K562 (cell line): ENCODE measurements around the gene BLTP3A. TPM values are rescaled to one million over a fixed set of nuclear protein-coding genes. Genes with fewer than 3 reads are reported as not detected.
A peak's percentile ranks its signal among the peaks of the same experiment; 100 is the strongest.

Experiments
- ADNP ChIP-seq: fragments of 200-800 bp; sonication (Bioruptor generic); IDR thresholded peaks from 2 replicates; pipeline ENCODE4 v1.6.1; 2016; ENCODE audit warnings: missing genetic modification characterization, missing compliant biosample characterization
- CEBPB ChIP-seq: fragments of 450-650 bp; IDR thresholded peaks from 2 replicates; pipeline ENCODE4 v1.6.1; 2016; ENCODE audit warnings: missing genetic modification characterization, missing compliant biosample characterization
- GABPA ChIP-seq: fragments of 200-800 bp; sonication (Bioruptor generic); conservative IDR thresholded peaks from 2 replicates; pipeline ENCODE4 v1.6.1; 2016; ENCODE audit warnings: low read depth, missing genetic modification characterization, missing compliant biosample characterization
- HDGF ChIP-seq: fragments of 450-650 bp; IDR thresholded peaks from 2 replicates; pipeline ENCODE4 v1.6.1; 2016
- HINFP ChIP-seq: fragments of 450-650 bp; conservative IDR thresholded peaks from 2 replicates; pipeline ENCODE4 v1.6.1; 2016; ENCODE audit warnings: missing genetic modification characterization, low read depth, mild to moderate bottlenecking, control low read depth, missing compliant biosample characterization
- NR1H2 ChIP-seq: sonication (generic); formaldehyde crosslinking; IDR thresholded peaks from 2 replicates; pipeline ENCODE4 v1.4.0; 2020; ENCODE audit warnings: mild to moderate bottlenecking, missing genetic modification reagents
- PCBP1 ChIP-seq: fragments of 200-400 bp; formaldehyde crosslinking; IDR thresholded peaks from 2 replicates; pipeline ENCODE4 v1.6.1; 2018; ENCODE audit warnings: mild to moderate bottlenecking, low read depth, low read length; ENCODE audit not compliant: poor library complexity, severe bottlenecking
- RBM14 ChIP-seq: fragments of 200-400 bp; formaldehyde crosslinking; IDR thresholded peaks from 2 replicates; pipeline ENCODE4 v1.6.1; 2018; ENCODE audit warnings: low read depth, mild to moderate bottlenecking, low read length, moderate library complexity, borderline replicate concordance; ENCODE audit not compliant: insufficient read depth
- SIN3A ChIP-seq, 2 experiments: fragments of 150-350 bp in 1 of 2; IDR thresholded peaks; 2 replicates each; pipeline ENCODE4 v1.6.1; 2011 to 2016; ENCODE audit warnings: borderline replicate concordance in 2 of 2, low read depth in 2 of 2, low read length in 2 of 2, mild to moderate bottlenecking in 2 of 2, moderate library complexity in 2 of 2; ENCODE audit not compliant: control insufficient read depth in 1 of 2
- SRF ChIP-seq, 2 experiments: fragments of 250-450, 450-650 bp in 1 of 2; sonication (Bioruptor Pico) in 1 of 2; sonication (generic) in 1 of 2; formaldehyde crosslinking; IDR thresholded peaks; 2 replicates each; pipeline versions ENCODE4 v1.5.0 to v1.5.1; 2020 to 2022; ENCODE audit warnings: mild to moderate bottlenecking in 1 of 2, missing genetic modification reagents in 1 of 2
- TBP ChIP-seq: optimal IDR thresholded peaks from 2 replicates; pipeline ENCODE3; 2011; ENCODE audit warnings: low read depth, low read length, improper control_type of control experiment
- ZBTB7A ChIP-seq: IDR thresholded peaks from 2 replicates; pipeline ENCODE4 v1.6.1; 2011; ENCODE audit warnings: low read depth, mild to moderate bottlenecking, low read length, moderate library complexity, borderline replicate concordance; ENCODE audit not compliant: control insufficient read depth
- ZNF12 ChIP-seq: sonication (generic); formaldehyde crosslinking; IDR thresholded peaks from 2 replicates; pipeline ENCODE4 v1.4.0; 2020; ENCODE audit warnings: mild to moderate bottlenecking, missing genetic modification reagents
- ZNF143 ChIP-seq: sonication (generic); formaldehyde crosslinking; IDR thresholded peaks from 2 replicates; pipeline ENCODE4 v1.9.0; 2022; ENCODE audit warnings: mild to moderate bottlenecking, missing genetic modification reagents
- ZNF23 ChIP-seq: fragments of 250-450 bp; sonication (Bioruptor Pico); IDR thresholded peaks from 2 replicates; pipeline ENCODE4 v1.4.0; 2020; ENCODE audit warnings: mild to moderate bottlenecking
- ZNF232 ChIP-seq: sonication (generic); formaldehyde crosslinking; IDR thresholded peaks from 2 replicates; pipeline ENCODE4 v1.8.0; 2022; ENCODE audit warnings: mild to moderate bottlenecking, missing genetic modification reagents
- ZNF41 ChIP-seq: fragments of 250-450 bp; sonication (Bioruptor Pico); conservative IDR thresholded peaks from 2 replicates; pipeline ENCODE4 v1.4.0; 2020; ENCODE audit warnings: mild to moderate bottlenecking
- ZNF639 ChIP-seq, 2 experiments: fragments of 200-800 bp in 1 of 2; sonication (Bioruptor generic) in 1 of 2; sonication (generic) in 1 of 2; formaldehyde crosslinking in 1 of 2; IDR thresholded peaks in 1 of 2; conservative IDR thresholded peaks in 1 of 2; 2 replicates each; pipeline versions ENCODE4 v1.5.0 to v1.6.1; 2016 to 2020; ENCODE audit warnings: missing compliant biosample characterization in 1 of 2, missing genetic modification characterization in 1 of 2, missing genetic modification reagents in 1 of 2
- polyA plus RNA-seq, 8 experiments: library from polyadenylated mRNA; depleted of rRNA in 4 of 8; stranded (reverse) in 5 of 8; unstranded in 3 of 8; fragments of >200 nt; fragmentation: Nextera tagmentation in 2 of 8; fragmentation: Illumina TruSeq in 1 of 8; extraction: Ambion mirVana in 2 of 8; extraction: Trizol in 1 of 8; gene quantifications; 2 replicates each; pipeline versions ENCODE4 v1.2.1 to v1.2.3, GENCODE V29; 2011 to 2014; ENCODE audit warnings: inconsistent platforms in 1 of 8, missing spikeins in 1 of 8
- total RNA-seq, 7 experiments: library from RNA; depleted of rRNA in 6 of 7; stranded (reverse); fragments of >200 nt in 6 of 7; fragmentation: Illumina TruSeq in 2 of 7; extraction: Trizol in 2 of 7; gene quantifications; 2 replicates each; pipeline versions ENCODE4 v1.2.1 to v1.2.3, GENCODE V29; 2011 to 2021; ENCODE audit warnings: low replicate concordance in 1 of 7
- TF ChIP-seq, protein P1 (sequence below), 3 experiments: IDR thresholded peaks in 2 of 3; conservative IDR thresholded peaks in 1 of 3; 2 replicates each; pipeline ENCODE4 v1.5.1; 2011 to 2012; ENCODE audit warnings: low read length in 3 of 3, mild to moderate bottlenecking in 3 of 3, control low read depth in 2 of 3, improper control_type of control experiment in 1 of 3, inconsistent platforms in 1 of 3, low read depth in 1 of 3, mixed read lengths in 1 of 3, moderate library complexity in 1 of 3; ENCODE audit not compliant: insufficient read depth in 2 of 3
- TF ChIP-seq, protein P2 (sequence below): fragments of 450-650 bp; formaldehyde crosslinking; IDR thresholded peaks from 2 replicates; pipeline ENCODE4 v1.4.0; 2020; ENCODE audit warnings: mild to moderate bottlenecking

Gene BLTP3A
- total and polyA plus RNA-seq, 9 of the 15 experiments (the other 6 are each of a cell fraction or from before 2014, with no cell fraction given), result 7.5 to 34.6 (median 15.5) TPM

DNA sequence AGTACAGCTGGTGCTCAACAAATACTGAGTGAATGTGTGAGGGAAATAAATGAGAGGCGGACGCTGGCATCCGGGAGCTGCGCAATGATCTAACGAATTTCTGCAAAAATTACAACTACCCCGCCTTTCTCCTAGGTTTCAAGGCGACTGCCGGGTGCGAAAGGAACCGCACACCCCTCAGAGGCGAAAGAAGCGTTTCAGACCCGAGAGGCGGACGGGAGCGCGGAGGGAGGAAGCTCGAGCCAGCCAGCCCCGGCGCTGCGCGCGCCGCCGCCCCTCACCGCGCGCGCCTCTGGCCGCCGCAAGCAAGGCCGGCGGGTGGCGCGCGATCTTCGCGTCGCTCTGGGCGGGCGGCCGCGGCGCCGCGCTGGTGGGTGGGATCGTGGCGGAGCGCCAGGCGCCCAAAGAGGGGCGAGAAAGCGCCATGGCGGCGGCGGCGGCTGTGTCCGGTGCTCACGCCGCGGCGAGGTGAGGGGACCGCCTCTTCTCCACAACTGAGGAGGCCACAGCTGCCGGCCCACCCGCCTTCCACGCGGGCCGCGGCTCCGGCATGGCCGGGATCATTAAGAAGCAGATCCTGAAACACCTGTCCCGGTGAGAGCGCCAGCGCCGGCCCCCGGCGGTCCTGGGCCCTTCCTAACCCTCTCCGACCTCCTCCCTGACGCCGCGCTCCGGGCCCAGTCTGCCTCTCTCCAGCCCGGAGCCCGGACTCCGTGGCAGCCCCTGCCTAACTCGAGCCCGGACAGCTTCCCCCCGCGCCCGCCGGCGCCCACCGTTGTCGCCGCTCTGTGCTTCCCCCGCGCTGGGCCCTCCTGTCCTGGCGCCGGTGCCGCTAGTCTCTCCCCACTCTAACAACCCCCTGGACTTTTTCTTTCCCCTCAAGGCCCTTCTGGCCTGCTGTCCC, at the start of gene BLTP3A (continued):
- TF ChIP-seq ZNF639 (CRISPR knock-in tag; conservative IDR thresholded peaks at IDR 0.05 in 1 of 2, IDR thresholded peaks at IDR 0.05 in 1 of 2), result peak in 1 of 2 experiments; percentile 86; a peak in 2 of 4 replicates
- peak; percentile 60; the same call in 1 of the 2 replicates for TF ChIP-seq ZBTB7A
- no peak for TF ChIP-seq ADNP (tag)
- TF ChIP-seq HINFP (tag), result peak; percentile 62; the same call in 1 of the 2 replicates
- no peak for TF ChIP-seq SRF (CRISPR knock-in tag; IDR thresholded peaks at IDR 0.05)
- TF ChIP-seq, protein P1, sequence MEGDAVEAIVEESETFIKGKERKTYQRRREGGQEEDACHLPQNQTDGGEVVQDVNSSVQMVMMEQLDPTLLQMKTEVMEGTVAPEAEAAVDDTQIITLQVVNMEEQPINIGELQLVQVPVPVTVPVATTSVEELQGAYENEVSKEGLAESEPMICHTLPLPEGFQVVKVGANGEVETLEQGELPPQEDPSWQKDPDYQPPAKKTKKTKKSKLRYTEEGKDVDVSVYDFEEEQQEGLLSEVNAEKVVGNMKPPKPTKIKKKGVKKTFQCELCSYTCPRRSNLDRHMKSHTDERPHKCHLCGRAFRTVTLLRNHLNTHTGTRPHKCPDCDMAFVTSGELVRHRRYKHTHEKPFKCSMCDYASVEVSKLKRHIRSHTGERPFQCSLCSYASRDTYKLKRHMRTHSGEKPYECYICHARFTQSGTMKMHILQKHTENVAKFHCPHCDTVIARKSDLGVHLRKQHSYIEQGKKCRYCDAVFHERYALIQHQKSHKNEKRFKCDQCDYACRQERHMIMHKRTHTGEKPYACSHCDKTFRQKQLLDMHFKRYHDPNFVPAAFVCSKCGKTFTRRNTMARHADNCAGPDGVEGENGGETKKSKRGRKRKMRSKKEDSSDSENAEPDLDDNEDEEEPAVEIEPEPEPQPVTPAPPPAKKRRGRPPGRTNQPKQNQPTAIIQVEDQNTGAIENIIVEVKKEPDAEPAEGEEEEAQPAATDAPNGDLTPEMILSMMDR (IDR thresholded peaks at IDR 0.05 in 2 of 3, conservative IDR thresholded peaks at IDR 0.05 in 1 of 3; ENCODE audit: insufficient read depth in 2 of 3, low read depth in 1 of 3, low read length in 3 of 3), result peak; percentile 10 to 22 (median 15); a peak in 2 of 6 replicates
- TF ChIP-seq PCBP1, result peak; percentile 40
- no peak for TF ChIP-seq HDGF
- peak; percentile 30 to 41; a peak in 3 of 4 replicates for TF ChIP-seq SIN3A (IDR thresholded peaks at IDR 0.05; ENCODE audit: borderline replicate concordance in 2 of 2, control insufficient read depth in 1 of 2, low read depth in 2 of 2, low read length in 2 of 2)
- no peak; the same call in 1 of the 2 replicates for TF ChIP-seq ZNF232 (CRISPR knock-in tag)
- TF ChIP-seq NR1H2, result peak; percentile 93; the same call in 1 of the 2 replicates
- TF ChIP-seq CEBPB (tag), result no peak
- TF ChIP-seq GABPA (tag), result peak; percentile 49; the same call in 1 of the 2 replicates
- TF ChIP-seq TBP, result peak; percentile 63
- TF ChIP-seq ZNF143 (CRISPR knock-in tag), result no peak
- TF ChIP-seq, protein P2, sequence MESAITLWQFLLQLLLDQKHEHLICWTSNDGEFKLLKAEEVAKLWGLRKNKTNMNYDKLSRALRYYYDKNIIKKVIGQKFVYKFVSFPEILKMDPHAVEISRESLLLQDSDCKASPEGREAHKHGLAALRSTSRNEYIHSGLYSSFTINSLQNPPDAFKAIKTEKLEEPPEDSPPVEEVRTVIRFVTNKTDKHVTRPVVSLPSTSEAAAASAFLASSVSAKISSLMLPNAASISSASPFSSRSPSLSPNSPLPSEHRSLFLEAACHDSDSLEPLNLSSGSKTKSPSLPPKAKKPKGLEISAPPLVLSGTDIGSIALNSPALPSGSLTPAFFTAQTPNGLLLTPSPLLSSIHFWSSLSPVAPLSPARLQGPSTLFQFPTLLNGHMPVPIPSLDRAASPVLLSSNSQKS, result no peak
- no peak for TF ChIP-seq RBM14
- TF ChIP-seq ZNF41 (CRISPR knock-in tag), result no peak
- no peak for TF ChIP-seq ZNF23
- TF ChIP-seq ZNF12 (CRISPR knock-in tag), result no peak
